Endothelial cell of umbilical vein (primary cell): Measurements from ENCODE around the gene PRMT1. TPM values are rescaled to one million over a fixed set of nuclear protein-coding genes. Genes with fewer than 3 reads are reported as not detected.

Experiments used
- BruUV-seq: library from RNA; stranded (reverse); fragments of 400-500 nt; replicated peaks from 2 replicates; lab custom pipeline; 2021; lab: Mats Ljungman, UMichigan
- CTCF ChIA-PET: fragments of 300-600, 350-600 bp; sonication (Branson Sonifier 250); formaldehyde crosslinking; loops from one replicate; lab custom pipeline; 2021; ENCODE audit warnings: antibody characterized with exemption, inconsistent platforms; lab: Charles Lee
- POLR2A ChIA-PET: fragments of 300-600, 350-600 bp; sonication (Branson Sonifier 250); formaldehyde crosslinking; loops from one replicate; lab custom pipeline; 2021; ENCODE audit warnings: antibody characterized with exemption, inconsistent platforms; lab: Charles Lee
- DNase-seq: peaks from one replicate; pipeline ENCODE4 v3.0.0-alpha.2; 2011; ENCODE audit warnings: low read depth, low spot score
- FAIRE-seq: peaks from 2 replicates; lab custom pipeline; 2011; peaks lifted over from hg19 to GRCh38; lab: Jason Lieb, UNC
- H2AFZ ChIP-seq: 2 replicates; pipeline ENCODE4 v1.6.0; 2012; ENCODE audit warnings: low read depth, low read length, control low read depth, inconsistent platforms
- H3K27ac ChIP-seq: 2 replicates; pipeline ENCODE4 v1.5.1; 2011; ENCODE audit warnings: low read depth, mild to moderate bottlenecking, control low read depth, low read length, moderate library complexity; ENCODE audit not compliant: insufficient read depth
- H3K27me3 ChIP-seq, 2 experiments: 2 replicates each; pipeline versions ENCODE4 v1.6.0 to v1.6.1; 2011; ENCODE audit warnings: low read length in 2 of 2, mixed read lengths in 1 of 2; ENCODE audit not compliant: control insufficient read depth in 2 of 2, insufficient read depth in 2 of 2
- H3K36me3 ChIP-seq, 2 experiments: 2 replicates in 1 of 2; 3 replicates in 1 of 2; pipeline ENCODE4 v1.5.1; 2011; ENCODE audit warnings: low read length in 2 of 2, mild to moderate bottlenecking in 1 of 2, moderate library complexity in 1 of 2; ENCODE audit not compliant: control insufficient read depth in 2 of 2, insufficient read depth in 2 of 2; ENCODE audit errors: extremely low read depth in 1 of 2
- H3K4me1 ChIP-seq: 3 replicates; pipeline ENCODE4 v1.5.1; 2011; ENCODE audit warnings: mild to moderate bottlenecking, low read length; ENCODE audit not compliant: control insufficient read depth, insufficient read depth; ENCODE audit errors: extremely low read depth
- H3K4me2 ChIP-seq: 2 replicates; pipeline ENCODE4 v1.6.1; 2011; ENCODE audit warnings: low read length, control low read depth, mixed read lengths; ENCODE audit not compliant: insufficient read depth
- H3K4me3 ChIP-seq, 3 experiments: fragments of 200-600 bp in 1 of 3; sonication (generic), shearing (Covaris generic) in 1 of 3; replicated peaks in 1 of 3; 2 replicates each; pipeline ENCODE4 v1.5.1; 2011 to 2016; ENCODE audit warnings: control low read depth in 3 of 3, low read length in 3 of 3, mild to moderate bottlenecking in 2 of 3, inconsistent platforms in 1 of 3, low read depth in 1 of 3, moderate library complexity in 1 of 3; ENCODE audit not compliant: insufficient read depth in 1 of 3
- H3K79me2 ChIP-seq: 2 replicates; pipeline ENCODE4 v1.6.0; 2012; ENCODE audit warnings: low read length, inconsistent platforms; ENCODE audit not compliant: control insufficient read depth, insufficient read depth
- H3K9ac ChIP-seq: replicated peaks from 2 replicates; pipeline ENCODE3; 2011; ENCODE audit warnings: low read length, control low read depth; ENCODE audit not compliant: insufficient read depth; ENCODE audit errors: extremely low read depth
- H3K9me1 ChIP-seq: replicated peaks from 3 replicates; pipeline ENCODE4 v1.6.0; 2011; ENCODE audit warnings: mild to moderate bottlenecking, low read length; ENCODE audit not compliant: control insufficient read depth, insufficient read depth; ENCODE audit errors: extremely low read depth
- H3K9me3 ChIP-seq: replicated peaks from 2 replicates; pipeline ENCODE4 v1.5.1; 2012; ENCODE audit warnings: low read length, inconsistent platforms; ENCODE audit not compliant: control insufficient read depth, insufficient read depth
- H4K20me1 ChIP-seq: replicated peaks from 2 replicates; pipeline ENCODE3; 2011; ENCODE audit warnings: mild to moderate bottlenecking, low read length; ENCODE audit not compliant: control insufficient read depth, insufficient read depth; ENCODE audit errors: extremely low read depth
- CTCF ChIP-seq, 2 donors: IDR thresholded peaks; 1 replicate in 1 of 2; 2 replicates in 1 of 2; pipeline ENCODE4 v1.5.1; 2011; ENCODE audit warnings: low read length in 2 of 2, mild to moderate bottlenecking in 2 of 2, moderate library complexity in 2 of 2, control low read depth in 1 of 2, inconsistent platforms in 1 of 2, low read depth in 1 of 2; ENCODE audit not compliant: insufficient read depth in 1 of 2; ENCODE audit errors: extremely low read depth in 1 of 2
- EZH2 ChIP-seq: IDR thresholded peaks from 2 replicates; pipeline ENCODE4 v1.6.1; 2012; ENCODE audit warnings: borderline replicate concordance, low read depth, mild to moderate bottlenecking, moderate library complexity, low read length, inconsistent platforms; ENCODE audit not compliant: severe bottlenecking
- FOS ChIP-seq: IDR thresholded peaks from 2 replicates; pipeline ENCODE4 v1.6.1; 2011; ENCODE audit warnings: mild to moderate bottlenecking, low read length, moderate library complexity, borderline replicate concordance; ENCODE audit not compliant: insufficient read depth
- GATA2 ChIP-seq: IDR thresholded peaks from 2 replicates; pipeline ENCODE4 v1.7.0; 2011; ENCODE audit warnings: low read depth, mild to moderate bottlenecking, moderate library complexity, mixed read lengths, low read length; ENCODE audit not compliant: insufficient read length, insufficient read depth
- JUN ChIP-seq: IDR thresholded peaks from 2 replicates; pipeline ENCODE4 v1.6.1; 2011; ENCODE audit warnings: borderline replicate concordance, low read depth; ENCODE audit not compliant: insufficient read length, insufficient read depth
- MYC ChIP-seq: IDR thresholded peaks from one replicate; pipeline ENCODE4 v1.6.1; 2011; ENCODE audit warnings: mild to moderate bottlenecking, low read depth, low read length
- POLR2A ChIP-seq: IDR thresholded peaks from 2 replicates; pipeline ENCODE4 v1.6.1; 2012; ENCODE audit warnings: low read depth, mild to moderate bottlenecking, control low read depth, low read length
- POLR2AphosphoS5 ChIP-seq: IDR thresholded peaks from 2 replicates; pipeline ENCODE4 v1.6.1; 2012; ENCODE audit warnings: low read depth, mild to moderate bottlenecking, control low read depth, low read length, moderate library complexity; ENCODE audit not compliant: insufficient read depth
- dilution Hi-C: fragments of 300-500 bp; cut with MboI; formaldehyde crosslinking; loops from one replicate; pipeline ENCODE4 v1.15.0; 2019; ENCODE audit warnings: low sequenced_read_pairs; ENCODE audit not compliant: extremely low pct_ligation_motif_present
- intact Hi-C: fragments of 100-400 bp; cut with micrococcal nuclease; formaldehyde crosslinking; loops from one replicate; pipeline ENCODE4 v1.10.0; 2022
- polyA plus RNA-seq, 4 experiments: library from polyadenylated mRNA; depleted of rRNA in 3 of 4; stranded (reverse) in 3 of 4; unstranded in 1 of 4; fragments of >200 nt; gene quantifications; 2 replicates each; pipeline versions ENCODE4 v1.2.1 to v1.2.3, GENCODE V29; 2011 to 2012; ENCODE audit warnings: missing spikeins in 1 of 4
- total RNA-seq: library from RNA; stranded (reverse); gene quantifications from 2 replicates; pipeline ENCODE4 v1.2.3, GENCODE V29; 2021
- TF ChIP-seq, protein P1 (sequence below): IDR thresholded peaks from 2 replicates; pipeline ENCODE4 v1.6.1; 2011; ENCODE audit not compliant: insufficient read depth, insufficient read length

PRMT1 gene
- total and polyA plus RNA-seq, 2 donors (not counting 3 experiments of a cell fraction or from before 2014, with no cell fraction given), result 242 to 542 TPM

- ChIA-PET POLR2A (no interaction called here), CTCF (interaction anchor here (1.5 kb wide), 1 partner anchor 13 kb away, joined by 6 read pairs; no protein-coding TSS in a partner anchor)
- Histone ChIP-seq H3K4me1 (no peaks in the 10 kb centered on the region), H2AFZ (no peak overlapping the region), H3K9ac (no peak overlapping the region), H3K9me3 (no peaks in the 10 kb centered on the region), H3K4me2 (no peak overlapping the region), H4K20me1 (no peaks in the 10 kb centered on the region), H3K9me1 (no peaks in the 10 kb centered on the region), H3K79me2 (no peaks in the 10 kb centered on the region), H3K27ac (no peak overlapping the region), H3K4me3 (no peak overlapping the region), H3K27me3 (no peaks in the 10 kb centered on the region), H3K36me3 (peaks cover 0 to 11% of the 10 kb centered on the region in 2 experiments)
- dilution Hi-C loops (no loop called here), intact Hi-C loops (no loop called here)
- no peak for TF ChIP-seq JUN
- no peak for FAIRE-seq
- no peak for DNase-seq
- BruUV-seq, result no TSS peak
Observed at GRCh38 chr19:49704888-49705642, 28.0 kb downstream of the PRMT1 start.

DNA sequence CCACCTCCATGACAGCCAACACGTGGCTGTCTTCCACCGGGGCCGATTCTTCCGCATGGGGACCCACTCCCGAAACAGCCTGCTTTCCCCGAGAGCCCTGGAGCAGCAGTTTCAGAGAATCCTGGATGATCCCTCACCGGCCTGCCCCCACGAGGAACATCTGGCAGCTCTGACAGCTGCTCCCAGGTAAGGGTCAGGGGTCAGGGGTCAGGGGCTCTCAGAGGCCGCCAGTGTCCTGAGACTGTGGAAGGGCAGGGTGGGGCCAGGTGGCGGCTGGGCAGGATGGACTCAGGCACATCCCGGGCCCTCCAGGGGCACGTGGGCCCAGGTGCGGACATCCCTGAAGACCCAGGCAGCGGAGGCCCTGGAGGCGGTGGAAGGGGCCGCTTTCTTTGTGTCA lies 28.8 kb downstream of the PRMT1 start:
- dilution Hi-C loops (no loop called here), intact Hi-C loops (no loop called here)
- H3K9me1 ChIP-seq, result no peaks in the 10 kb centered on the region
- no peaks in the 10 kb centered on the region for H3K79me2 ChIP-seq
- H3K4me3 ChIP-seq, result no peak overlapping the region
- peaks cover 0 to 15% of the 10 kb centered on the region in 2 experiments for H3K36me3 ChIP-seq
- H2AFZ ChIP-seq, result no peak overlapping the region
- H3K27me3 ChIP-seq, result no peaks in the 10 kb centered on the region
- no peak for DNase-seq
- ChIA-PET POLR2A (no interaction called here), CTCF (no interaction called here)
- no peak for FAIRE-seq
- no peak overlapping the region for H3K4me2 ChIP-seq
- H3K9me3 ChIP-seq, result no peaks in the 10 kb centered on the region
- H3K9ac ChIP-seq, result no peak overlapping the region
- no peak overlapping the region for H3K27ac ChIP-seq
- H4K20me1 ChIP-seq, result no peaks in the 10 kb centered on the region
- H3K4me1 ChIP-seq, result no peaks in the 10 kb centered on the region
- no TSS peak for BruUV-seq
- TF ChIP-seq CTCF (IDR thresholded peaks at IDR 0.05; ENCODE audit: extremely low read depth in 1 of 2, insufficient read depth in 1 of 2, low read depth in 1 of 2, low read length in 2 of 2) (no peak), GATA2 (no peak), EZH2 (no peak), JUN (no peak), POLR2A (no peak), MYC (no peak), POLR2AphosphoS5 (no peak), FOS (no peak)
- TF ChIP-seq, protein P1, sequence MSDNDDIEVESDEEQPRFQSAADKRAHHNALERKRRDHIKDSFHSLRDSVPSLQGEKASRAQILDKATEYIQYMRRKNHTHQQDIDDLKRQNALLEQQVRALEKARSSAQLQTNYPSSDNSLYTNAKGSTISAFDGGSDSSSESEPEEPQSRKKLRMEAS, result no peak
